Measurements from ENCODE around the gene DUOXA1.

DNA sequence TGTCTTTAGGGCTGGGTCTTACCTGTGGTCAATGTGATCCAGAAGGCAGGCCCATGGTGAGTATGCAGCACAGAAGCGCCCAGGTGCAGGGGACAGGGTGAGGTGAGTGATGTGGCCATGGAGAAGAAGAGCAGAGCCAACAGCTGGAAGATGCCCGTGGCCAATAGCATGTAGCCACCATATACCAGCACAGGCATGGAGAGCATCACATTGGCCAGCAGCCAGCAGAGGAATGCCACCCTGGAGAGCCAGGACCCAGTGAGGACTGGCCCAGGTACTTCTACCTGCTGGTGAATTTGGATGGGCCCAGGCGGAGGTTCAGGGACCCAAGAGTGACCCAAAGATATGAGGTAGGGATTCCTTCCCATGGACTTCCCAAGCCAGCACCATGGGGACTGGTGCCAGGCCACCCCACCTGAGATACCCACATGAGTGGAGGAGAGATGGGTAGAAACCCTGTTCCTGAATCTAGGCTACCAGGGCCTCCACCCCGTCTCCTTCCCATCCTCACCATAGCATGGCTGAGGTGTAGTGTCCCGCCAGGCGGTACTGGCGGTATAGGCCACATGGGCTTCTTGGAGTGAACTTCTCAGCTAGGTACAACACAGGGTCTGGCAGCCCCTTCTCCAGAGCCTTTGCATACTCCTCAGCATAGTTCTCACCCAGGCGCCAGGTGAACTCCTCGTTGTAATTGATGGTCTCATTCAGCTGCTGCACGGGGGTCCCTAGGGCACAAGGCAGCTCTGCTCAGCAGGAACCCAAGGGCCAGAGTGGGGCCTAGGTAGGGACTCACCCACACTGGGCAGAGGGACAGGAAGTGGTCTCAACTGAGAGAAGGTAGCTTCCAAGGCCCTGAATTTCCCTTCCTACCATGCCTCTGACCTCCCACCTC is 9.4 kb downstream of the DUOXA1 start:
- TF ChIP-seq SALL2 (tag by site-specific recombination; IDR thresholded peaks at IDR 0.05; ENCODE audit: borderline replicate concordance) (no peak), ZSCAN23 (tag by site-specific recombination; IDR thresholded peaks at IDR 0.05) (no peak), ZNF560 (tag by site-specific recombination; IDR thresholded peaks at IDR 0.05; ENCODE audit: borderline replicate concordance) (no peak)
- TF ChIP-seq, protein P1, sequence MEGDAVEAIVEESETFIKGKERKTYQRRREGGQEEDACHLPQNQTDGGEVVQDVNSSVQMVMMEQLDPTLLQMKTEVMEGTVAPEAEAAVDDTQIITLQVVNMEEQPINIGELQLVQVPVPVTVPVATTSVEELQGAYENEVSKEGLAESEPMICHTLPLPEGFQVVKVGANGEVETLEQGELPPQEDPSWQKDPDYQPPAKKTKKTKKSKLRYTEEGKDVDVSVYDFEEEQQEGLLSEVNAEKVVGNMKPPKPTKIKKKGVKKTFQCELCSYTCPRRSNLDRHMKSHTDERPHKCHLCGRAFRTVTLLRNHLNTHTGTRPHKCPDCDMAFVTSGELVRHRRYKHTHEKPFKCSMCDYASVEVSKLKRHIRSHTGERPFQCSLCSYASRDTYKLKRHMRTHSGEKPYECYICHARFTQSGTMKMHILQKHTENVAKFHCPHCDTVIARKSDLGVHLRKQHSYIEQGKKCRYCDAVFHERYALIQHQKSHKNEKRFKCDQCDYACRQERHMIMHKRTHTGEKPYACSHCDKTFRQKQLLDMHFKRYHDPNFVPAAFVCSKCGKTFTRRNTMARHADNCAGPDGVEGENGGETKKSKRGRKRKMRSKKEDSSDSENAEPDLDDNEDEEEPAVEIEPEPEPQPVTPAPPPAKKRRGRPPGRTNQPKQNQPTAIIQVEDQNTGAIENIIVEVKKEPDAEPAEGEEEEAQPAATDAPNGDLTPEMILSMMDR (tag by site-specific recombination; IDR thresholded peaks at IDR 0.05) = no peak

Data from HEK293 (cell line).